ENCODE data around the gene CDH23.

Gene CDH23

DNA sequence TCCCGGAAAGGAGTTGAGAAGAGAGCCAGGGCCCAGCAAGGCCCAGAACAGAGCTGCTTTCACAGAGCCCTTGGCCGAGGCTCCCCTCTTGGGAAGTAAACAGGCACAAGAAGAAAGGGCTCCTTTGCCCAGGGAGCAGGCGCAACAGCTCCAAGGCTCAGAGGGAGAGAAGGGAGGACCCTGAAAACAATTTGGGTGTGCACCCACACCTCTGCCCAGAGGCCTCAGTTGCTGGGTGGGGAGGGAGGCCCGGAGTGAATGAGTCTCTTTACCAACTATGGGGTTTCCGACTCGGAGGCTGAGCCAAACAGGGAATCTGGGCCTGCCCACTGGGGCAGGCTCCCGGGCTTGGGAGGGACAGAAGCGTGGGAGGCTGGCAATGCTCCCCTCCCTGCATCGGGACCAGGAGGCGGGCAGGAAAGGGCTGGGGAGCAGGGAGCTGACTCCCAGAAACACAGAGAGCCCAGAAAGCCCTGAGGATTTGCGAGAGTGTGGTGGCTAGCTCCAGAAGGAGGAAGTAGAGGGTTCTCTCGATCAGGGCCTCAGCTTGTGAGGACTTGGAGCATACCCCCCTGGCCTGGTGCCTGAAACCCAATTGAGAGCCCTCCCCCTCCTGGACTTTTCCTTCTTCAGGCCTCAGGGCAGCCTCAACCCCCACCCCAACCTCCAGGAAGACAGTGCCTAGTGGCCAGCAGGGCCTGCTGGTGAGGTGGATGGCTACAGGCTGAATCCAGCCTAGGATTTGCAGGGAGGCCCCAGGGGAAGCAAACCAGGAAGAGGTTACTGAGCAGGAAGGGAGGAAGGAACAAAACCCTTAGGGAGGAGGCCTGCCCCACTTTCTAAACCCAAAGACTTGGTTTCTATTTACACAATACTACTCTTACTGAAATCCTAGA, 316.7 kb downstream of the CDH23 start:
- H3K27ac ChIP-seq: peak overlapping the region; percentile 88 to 91
- H3K36me3 ChIP-seq: no peaks in the 10 kb centered on the region
- no peaks in the 10 kb centered on the region for H3K27me3 ChIP-seq
- DNase-seq: peak; percentile 92 to 97
- TF ChIP-seq, protein P1, sequence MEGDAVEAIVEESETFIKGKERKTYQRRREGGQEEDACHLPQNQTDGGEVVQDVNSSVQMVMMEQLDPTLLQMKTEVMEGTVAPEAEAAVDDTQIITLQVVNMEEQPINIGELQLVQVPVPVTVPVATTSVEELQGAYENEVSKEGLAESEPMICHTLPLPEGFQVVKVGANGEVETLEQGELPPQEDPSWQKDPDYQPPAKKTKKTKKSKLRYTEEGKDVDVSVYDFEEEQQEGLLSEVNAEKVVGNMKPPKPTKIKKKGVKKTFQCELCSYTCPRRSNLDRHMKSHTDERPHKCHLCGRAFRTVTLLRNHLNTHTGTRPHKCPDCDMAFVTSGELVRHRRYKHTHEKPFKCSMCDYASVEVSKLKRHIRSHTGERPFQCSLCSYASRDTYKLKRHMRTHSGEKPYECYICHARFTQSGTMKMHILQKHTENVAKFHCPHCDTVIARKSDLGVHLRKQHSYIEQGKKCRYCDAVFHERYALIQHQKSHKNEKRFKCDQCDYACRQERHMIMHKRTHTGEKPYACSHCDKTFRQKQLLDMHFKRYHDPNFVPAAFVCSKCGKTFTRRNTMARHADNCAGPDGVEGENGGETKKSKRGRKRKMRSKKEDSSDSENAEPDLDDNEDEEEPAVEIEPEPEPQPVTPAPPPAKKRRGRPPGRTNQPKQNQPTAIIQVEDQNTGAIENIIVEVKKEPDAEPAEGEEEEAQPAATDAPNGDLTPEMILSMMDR (IDR thresholded peaks at IDR 0.05): peak in 1 of 2 experiments; percentile 12
- H3K9me3 ChIP-seq: no peaks in the 10 kb centered on the region
- H3K4me1 ChIP-seq: peaks cover 3 to 58% (median 49%) of the 10 kb centered on the region in 4 donors
- H3K4me3 ChIP-seq: peak overlapping the region in 1 of 2 donors; percentile 12
- intact Hi-C loops (cut with DNase I; ENCODE audit: low total_unique reads): loop anchor here (2.0 kb wide), 1 partner anchor 59 kb away; the partner anchor contains the start of gene VSIR

DNA sequence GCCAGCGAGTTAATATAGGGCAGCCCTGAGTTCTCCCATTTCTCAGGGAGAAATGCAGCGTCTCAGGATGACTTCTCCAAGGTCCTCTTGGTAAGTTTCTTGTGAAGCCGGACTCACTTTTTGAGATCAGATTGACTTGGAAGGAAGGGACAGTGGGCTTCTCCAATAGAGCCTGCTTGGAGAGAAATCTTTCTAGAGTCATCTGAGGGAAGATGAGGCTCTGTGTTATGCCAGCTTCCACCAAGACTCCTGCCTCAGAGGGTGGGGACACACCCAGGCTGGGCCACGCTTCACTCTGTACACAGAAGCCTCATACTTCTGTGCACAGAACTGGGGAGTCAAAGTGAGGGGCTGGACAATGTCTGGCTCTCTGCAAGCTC, 317.3 kb downstream of the CDH23 start:
- Histone ChIP-seq H3K9me3 (no peaks in the 10 kb centered on the region), H3K27me3 (no peaks in the 10 kb centered on the region), H3K4me3 (peak overlapping the region in 1 of 2 donors; percentile 12), H3K4me1 (peaks cover 3 to 62% (median 54%) of the 10 kb centered on the region in 4 donors), H3K27ac (peak overlapping the region; percentile 88 to 91), H3K36me3 (no peaks in the 10 kb centered on the region)
- DNase-seq: no peak
- intact Hi-C loops (cut with DNase I; ENCODE audit: low total_unique reads): loop anchor here (2.0 kb wide), 1 partner anchor 59 kb away; the partner anchor contains the start of gene VSIR
- TF ChIP-seq, protein P1 (IDR thresholded peaks at IDR 0.05): no peak

DNA sequence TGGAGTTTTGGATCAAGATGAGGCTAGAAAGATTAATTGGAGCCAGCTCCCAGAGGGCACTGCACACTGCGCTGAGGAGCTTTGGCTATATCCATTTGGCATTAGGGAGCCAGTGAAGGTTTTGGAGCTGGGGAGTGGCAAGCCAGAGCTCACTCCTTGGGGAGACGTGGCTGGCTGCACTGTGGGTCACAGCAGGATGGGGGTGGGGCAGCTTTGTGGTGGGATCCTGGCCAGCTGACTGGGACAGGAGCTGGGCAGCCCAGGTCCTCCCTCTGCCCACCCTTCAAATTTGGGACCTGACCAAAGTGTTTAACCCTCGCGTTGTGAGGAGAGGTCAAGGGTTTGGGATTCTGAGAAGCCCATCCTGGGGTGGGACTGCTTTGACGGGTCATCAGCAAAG, 317.9 kb downstream of the CDH23 start:
- Histone ChIP-seq H3K36me3 (no peaks in the 10 kb centered on the region), H3K9me3 (no peaks in the 10 kb centered on the region), H3K4me1 (peaks cover 3 to 65% (median 56%) of the 10 kb centered on the region in 4 donors), H3K27me3 (no peaks in the 10 kb centered on the region), H3K4me3 (no peak overlapping the region), H3K27ac (peak overlapping the region; percentile 88 to 91)
- no peak for DNase-seq
- TF ChIP-seq, protein P1 (IDR thresholded peaks at IDR 0.05): no peak
- intact Hi-C loops (cut with DNase I; ENCODE audit: low total_unique reads): loop anchor here (2.0 kb wide), 1 partner anchor 58 kb away; the partner anchor contains the start of gene VSIR

DNA sequence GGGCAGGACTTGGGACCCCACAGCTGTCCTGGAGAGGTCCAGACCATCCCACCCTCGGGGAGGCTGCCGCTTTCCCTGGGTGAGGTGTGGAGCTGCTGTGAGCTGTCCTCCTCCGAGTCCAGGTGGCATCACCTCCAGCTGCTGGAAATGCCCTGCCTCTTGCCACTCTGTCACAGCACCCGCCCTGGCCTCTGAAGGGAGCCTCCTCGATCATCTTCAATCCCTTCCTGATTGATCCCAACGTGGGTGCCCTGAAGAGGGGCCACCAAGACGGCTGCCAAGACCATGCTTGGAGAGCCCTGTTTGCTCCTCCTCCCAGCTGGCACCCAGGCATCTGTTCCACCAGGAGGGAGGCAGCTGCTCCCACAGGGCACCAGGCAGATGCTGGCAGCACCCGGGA, 318.3 kb downstream of the CDH23 start:
- no peaks in the 10 kb centered on the region for H3K27me3 ChIP-seq
- H3K36me3 ChIP-seq: no peaks in the 10 kb centered on the region
- no peaks in the 10 kb centered on the region for H3K9me3 ChIP-seq
- H3K4me1 ChIP-seq: peaks cover 3 to 66% (median 56%) of the 10 kb centered on the region in 4 donors
- intact Hi-C loops (cut with DNase I; ENCODE audit: low total_unique reads): loop anchor here (2.0 to 5.0 kb wide), 2 partner anchors 47 to 58 kb away; partner anchors contain the start of gene VSIR
- no peak overlapping the region for H3K4me3 ChIP-seq
- TF ChIP-seq, protein P1 (IDR thresholded peaks at IDR 0.05): no peak
- DNase-seq: no peak
- peak overlapping the region; percentile 88 to 91 for H3K27ac ChIP-seq

DNA sequence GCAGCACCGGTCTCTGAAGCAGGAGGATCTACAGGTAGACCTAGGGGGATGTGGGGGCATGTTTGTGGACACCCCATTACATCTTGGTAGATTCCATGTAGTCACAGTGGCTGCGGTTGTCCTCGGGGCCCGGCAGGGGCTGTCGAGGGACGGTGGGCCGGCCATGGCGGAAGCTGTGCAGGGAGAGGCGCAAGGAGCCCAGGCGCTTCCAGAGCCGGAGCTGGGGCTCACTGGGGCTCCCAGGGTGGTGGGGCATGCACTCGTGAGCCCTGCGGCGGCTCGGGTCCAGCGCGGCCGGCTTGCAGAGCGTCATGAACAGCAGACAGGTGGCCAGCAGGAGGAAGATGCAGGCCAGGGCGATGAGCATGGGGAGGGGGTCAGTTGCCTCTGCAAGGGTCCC, 319.1 kb downstream of the CDH23 start:
- TF ChIP-seq, protein P1 (IDR thresholded peaks at IDR 0.05): no peak
- H3K27me3 ChIP-seq: no peaks in the 10 kb centered on the region
- no peaks in the 10 kb centered on the region for H3K9me3 ChIP-seq
- DNase-seq: no peak
- intact Hi-C loops (cut with DNase I; ENCODE audit: low total_unique reads): loop anchor here (2.0 to 5.0 kb wide), 2 partner anchors 46 to 57 kb away; partner anchors contain the start of gene VSIR
- peaks cover 3 to 66% (median 56%) of the 10 kb centered on the region in 4 donors for H3K4me1 ChIP-seq
- no peaks in the 10 kb centered on the region for H3K36me3 ChIP-seq
- no peak overlapping the region for H3K27ac ChIP-seq
- no peak overlapping the region for H3K4me3 ChIP-seq
